Left colon (tissue), 2 donors: ENCODE data around the gene BRAT1. TPM values are rescaled to one million over a fixed set of nuclear protein-coding genes. Genes with fewer than 3 reads are reported as not detected.

Source experiments
- ATAC-seq: fragments of 200-7000 bp; cut with Tn5 transposase; one replicate; pipeline ENCODE4 v1.9.1; 2020; ENCODE audit warnings: mild to moderate bottlenecking, moderate library complexity
- DNase-seq, 2 donors: peaks; one replicate each; pipeline ENCODE4 v3.0.0-alpha.2; 2020
- intact Hi-C, 2 donors: fragments of 100-400 bp; cut with DNase I in 1 of 2; cut with micrococcal nuclease in 1 of 2; formaldehyde crosslinking; loops; one replicate each; pipeline versions ENCODE4 v1.11.2 to v1.14.0; 2022; cut with DNase I, micrococcal nuclease
- total RNA-seq, 2 donors: library from RNA; stranded (reverse); fragmentation: NEBNext Ultra II Directional; extraction: Animal tissue kit (Norgen Biotek cat#: 25700); gene quantifications; one replicate each; pipeline ENCODE4 v1.2.1, GENCODE V29; 2021
- donor health status: DM: no; HTN: no; CAD: no.
- donor health status: DM: yes; HTN: yes; CAD: no.

BRAT1 gene
- total RNA-seq, 2 donors from 2014 or later, result 21.8 to 21.9 TPM

GRCh38 chr7:2507917-2508306 is 47.4 kb downstream of the BRAT1 start:
- DNase-seq, result no peak
- ATAC-seq, result no peak
- intact Hi-C loops, result no loop called here

- intact Hi-C loops, result no loop called here
- DNase-seq, result no peak
- no peak for ATAC-seq
These were observed 48.0 kb downstream of the BRAT1 start for GRCh38 chr7:2507208-2507916.

- DNase-seq (no peak), ATAC-seq (no peak)
- intact Hi-C loops, result no loop called here
These were observed 49.9 kb downstream of the BRAT1 start for GRCh38 chr7:2505401-2505800.

- intact Hi-C loops, result no loop called here
- ATAC-seq (no peak), DNase-seq (no peak)
These were observed 50.4 kb downstream of the BRAT1 start for GRCh38 chr7:2504889-2505375.

- DNase-seq, result no peak
- ATAC-seq, result no peak
- intact Hi-C loops, result no loop called here
These were observed 51.0 kb downstream of the BRAT1 start for GRCh38 chr7:2504128-2504888.

GRCh38 chr7:2503056-2503941 is 52.0 kb downstream of the BRAT1 start:
- no peak for ATAC-seq

GRCh38 chr7:2502647-2502966 is 52.7 kb downstream of the BRAT1 start:
- ATAC-seq (no peak), DNase-seq (no peak)
- intact Hi-C loops, result no loop called here

More at GRCh38 chr7:2503056-2503941, 52.0 kb downstream of the BRAT1 start:
- no peak for DNase-seq
- intact Hi-C loops, result no loop called here

GRCh38 chr7:2501947-2502646 is 53.2 kb downstream of the BRAT1 start:
- no peak for DNase-seq
- no peak for ATAC-seq
- intact Hi-C loops, result no loop called here

- no peak for ATAC-seq
- intact Hi-C loops, result no loop called here
- DNase-seq, result no peak
These were observed 54.6 kb downstream of the BRAT1 start for GRCh38 chr7:2500701-2501100.

GRCh38 chr7:2499719-2500430 is 55.4 kb downstream of the BRAT1 start:
- no peak for ATAC-seq
- intact Hi-C loops, result no loop called here
- DNase-seq, result no peak

GRCh38 chr7:2499181-2499580 is 56.1 kb downstream of the BRAT1 start:
- DNase-seq (no peak), ATAC-seq (no peak)
- intact Hi-C loops, result no loop called here

- ATAC-seq, result no peak
- DNase-seq, result no peak
- intact Hi-C loops, result no loop called here
These were observed 56.6 kb downstream of the BRAT1 start for GRCh38 chr7:2498708-2499107.

GRCh38 chr7:2497500-2498336 is 57.6 kb downstream of the BRAT1 start:
- intact Hi-C loops, result no loop called here
- no peak for DNase-seq
- no peak for ATAC-seq

GRCh38 chr7:2497065-2497464 is 58.3 kb downstream of the BRAT1 start:
- intact Hi-C loops, result no loop called here
- no peak for DNase-seq
- ATAC-seq, result no peak

- intact Hi-C loops, result no loop called here
- ATAC-seq, result no peak
These were observed 58.9 kb downstream of the BRAT1 start for GRCh38 chr7:2496375-2496774.

GRCh38 chr7:2495418-2496299 is 59.7 kb downstream of the BRAT1 start:
- DNase-seq, result no peak
- ATAC-seq, result peak; percentile 70
- intact Hi-C loops, result no loop called here

More at GRCh38 chr7:2496375-2496774, 58.9 kb downstream of the BRAT1 start:
- DNase-seq, result no peak
